ENCODE measurements around the gene P2RY1. TPM values are rescaled to one million over a fixed set of nuclear protein-coding genes. Genes with fewer than 3 reads are reported as not detected.

P2RY1 gene
- total RNA-seq, 2 donors from 2014 or later: 3.0 to 5.0 TPM

DNA sequence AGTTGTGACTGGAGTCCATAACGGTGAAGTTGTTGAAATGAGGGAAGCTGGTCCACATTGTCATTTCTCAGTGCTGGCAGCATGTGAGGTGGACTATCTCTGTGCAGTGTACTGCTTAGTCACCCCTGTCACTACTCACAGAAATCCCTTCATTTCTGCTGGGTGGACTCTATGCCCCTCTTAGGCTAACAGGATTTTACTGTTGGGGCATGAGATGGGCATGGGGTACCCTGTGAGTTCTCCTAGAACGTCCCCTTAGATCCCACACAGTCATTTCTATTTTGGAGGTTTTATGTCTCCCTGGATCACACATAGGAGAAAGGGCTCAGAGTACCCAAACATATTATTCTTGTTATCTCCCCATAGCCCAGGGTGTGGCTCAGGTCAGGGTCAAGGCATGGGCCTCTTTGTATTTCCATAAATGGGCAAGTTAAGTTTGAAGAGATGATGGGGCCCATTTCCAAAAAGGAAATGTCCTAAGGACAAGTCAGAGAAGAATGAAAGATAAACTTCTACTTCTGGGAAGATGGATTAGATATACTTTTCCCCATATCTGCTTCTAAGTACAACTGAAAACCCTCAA is 15.2 kb downstream of the P2RY1 start:
- TF ChIP-seq, protein P1, sequence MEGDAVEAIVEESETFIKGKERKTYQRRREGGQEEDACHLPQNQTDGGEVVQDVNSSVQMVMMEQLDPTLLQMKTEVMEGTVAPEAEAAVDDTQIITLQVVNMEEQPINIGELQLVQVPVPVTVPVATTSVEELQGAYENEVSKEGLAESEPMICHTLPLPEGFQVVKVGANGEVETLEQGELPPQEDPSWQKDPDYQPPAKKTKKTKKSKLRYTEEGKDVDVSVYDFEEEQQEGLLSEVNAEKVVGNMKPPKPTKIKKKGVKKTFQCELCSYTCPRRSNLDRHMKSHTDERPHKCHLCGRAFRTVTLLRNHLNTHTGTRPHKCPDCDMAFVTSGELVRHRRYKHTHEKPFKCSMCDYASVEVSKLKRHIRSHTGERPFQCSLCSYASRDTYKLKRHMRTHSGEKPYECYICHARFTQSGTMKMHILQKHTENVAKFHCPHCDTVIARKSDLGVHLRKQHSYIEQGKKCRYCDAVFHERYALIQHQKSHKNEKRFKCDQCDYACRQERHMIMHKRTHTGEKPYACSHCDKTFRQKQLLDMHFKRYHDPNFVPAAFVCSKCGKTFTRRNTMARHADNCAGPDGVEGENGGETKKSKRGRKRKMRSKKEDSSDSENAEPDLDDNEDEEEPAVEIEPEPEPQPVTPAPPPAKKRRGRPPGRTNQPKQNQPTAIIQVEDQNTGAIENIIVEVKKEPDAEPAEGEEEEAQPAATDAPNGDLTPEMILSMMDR (IDR thresholded peaks at IDR 0.05): no peak
- Histone ChIP-seq H3K4me1 (ENCODE audit: control insufficient read depth in 1 of 2, low read depth in 2 of 2) (no peaks in the 10 kb centered on the region), H3K27ac (no peak overlapping the region), H3K36me3 (no peaks in the 10 kb centered on the region), H3K9me3 (no peaks in the 10 kb centered on the region), H3K27me3 (replicated peaks; ENCODE audit: insufficient read depth) (no peaks in the 10 kb centered on the region), H3K4me3 (no peak overlapping the region)
- DNase-seq (ENCODE audit: low spot score) (no peak), ATAC-seq (ENCODE audit: insufficient number of reproducible peaks, low FRiP score, low read depth) (no peak)

DNA sequence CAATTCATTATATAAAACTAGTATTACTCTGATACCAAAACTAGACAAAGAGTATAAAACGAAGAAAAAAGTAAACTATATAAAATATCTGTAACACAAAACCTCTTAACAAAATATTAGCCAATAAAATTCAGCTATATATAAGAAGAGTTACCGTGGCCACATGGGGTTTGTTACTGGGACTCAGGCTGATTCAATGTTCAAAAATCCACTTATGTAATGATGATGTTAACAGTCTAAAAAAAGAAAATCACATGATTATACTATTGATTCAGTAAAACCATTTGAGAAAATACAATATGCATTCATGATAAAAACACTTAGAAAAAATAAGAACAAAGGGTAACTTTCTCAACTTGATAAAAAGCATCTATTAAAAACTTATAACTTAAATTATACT is 18.3 kb downstream of the P2RY1 start:
- H3K4me1 ChIP-seq (ENCODE audit: control insufficient read depth in 1 of 2, low read depth in 2 of 2): peaks cover 0 to 4% of the 10 kb centered on the region in 2 donors
- H3K27me3 ChIP-seq (replicated peaks; ENCODE audit: insufficient read depth): no peaks in the 10 kb centered on the region
- ATAC-seq (ENCODE audit: insufficient number of reproducible peaks, low FRiP score, low read depth) (no peak), DNase-seq (ENCODE audit: low spot score) (no peak)
- H3K9me3 ChIP-seq: no peaks in the 10 kb centered on the region
- H3K4me3 ChIP-seq: no peak overlapping the region
- H3K36me3 ChIP-seq: no peaks in the 10 kb centered on the region
- H3K27ac ChIP-seq: no peak overlapping the region
- TF ChIP-seq, protein P1 (IDR thresholded peaks at IDR 0.05): no peak

DNA sequence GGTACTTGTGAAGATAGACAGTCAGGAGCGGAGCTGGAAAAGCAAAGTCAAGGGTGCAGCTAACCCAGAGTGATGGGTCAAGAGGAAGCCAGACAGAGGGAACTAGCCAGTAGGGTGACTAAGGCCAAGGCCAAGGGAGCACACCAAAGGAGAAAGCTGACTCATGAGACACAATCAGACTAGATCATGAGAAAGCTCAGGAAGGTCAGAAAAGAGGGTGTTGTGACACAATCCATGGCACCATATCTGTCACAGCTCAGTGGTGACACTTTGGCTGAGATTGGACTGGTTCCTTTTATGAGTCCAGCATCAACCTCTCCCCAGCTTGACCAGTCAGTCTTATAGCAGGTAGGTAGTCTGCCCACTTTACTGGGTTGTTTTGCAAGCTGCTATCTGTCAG is 22.2 kb downstream of the P2RY1 start:
- ATAC-seq (ENCODE audit: insufficient number of reproducible peaks, low FRiP score, low read depth) (no peak), DNase-seq (ENCODE audit: low spot score) (no peak)
- Histone ChIP-seq H3K27me3 (replicated peaks; ENCODE audit: insufficient read depth) (no peaks in the 10 kb centered on the region), H3K4me3 (no peak overlapping the region), H3K9me3 (no peaks in the 10 kb centered on the region), H3K4me1 (ENCODE audit: control insufficient read depth in 1 of 2, low read depth in 2 of 2) (peaks cover 0 to 10% of the 10 kb centered on the region in 2 donors), H3K36me3 (no peaks in the 10 kb centered on the region), H3K27ac (no peak overlapping the region)
- TF ChIP-seq, protein P1 (IDR thresholded peaks at IDR 0.05): no peak

DNA sequence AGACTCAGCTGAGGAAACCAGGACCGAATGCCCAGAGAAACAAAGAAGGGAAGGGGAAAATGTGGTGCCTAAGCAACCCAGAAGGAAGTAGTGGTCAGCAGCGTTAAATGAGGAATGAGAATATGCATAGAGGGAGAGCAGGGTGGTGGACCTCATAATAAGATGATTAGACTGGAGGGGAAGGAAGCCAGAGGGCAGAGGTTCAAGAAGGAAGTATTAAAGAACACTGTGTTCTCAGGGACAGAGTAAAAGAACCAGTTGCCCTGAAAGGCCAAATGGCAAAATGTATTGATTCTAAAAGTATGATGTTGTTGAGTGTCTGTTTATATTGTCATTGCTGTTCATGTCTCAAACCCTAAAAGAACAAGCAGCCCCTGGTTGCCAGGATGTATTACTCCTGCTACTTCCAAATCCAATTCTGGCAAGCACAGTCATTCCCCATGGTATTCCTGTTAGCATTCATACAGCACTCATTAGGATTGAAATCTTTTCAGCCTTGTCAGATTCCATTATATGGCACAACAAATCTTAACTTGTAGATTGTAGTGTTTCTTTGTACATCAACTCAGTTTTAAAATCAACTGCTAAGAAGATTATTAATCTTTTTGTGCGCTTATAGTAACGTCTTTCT is 23.4 kb downstream of the P2RY1 start:
- ATAC-seq (ENCODE audit: insufficient number of reproducible peaks, low FRiP score, low read depth): no peak

DNA sequence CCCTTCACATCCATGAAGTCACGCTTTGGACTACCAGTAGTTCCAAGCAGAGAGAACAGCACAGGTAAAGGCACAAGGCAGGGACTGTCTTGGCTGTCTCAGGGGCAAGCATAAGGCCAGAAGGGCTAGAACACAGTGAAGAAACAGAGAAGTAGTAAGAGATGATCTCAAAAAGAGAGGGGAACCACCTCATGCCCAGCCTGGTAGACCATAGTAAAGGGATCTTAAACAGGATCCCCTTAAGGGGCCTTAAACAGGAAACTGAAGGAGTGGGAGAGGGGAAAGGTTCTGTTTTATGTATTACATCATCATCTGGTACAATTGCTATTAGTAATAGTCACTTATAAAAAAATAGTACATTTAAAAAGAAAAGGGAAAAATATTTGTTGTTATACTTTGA is 25.8 kb downstream of the P2RY1 start:
- Histone ChIP-seq H3K9me3 (no peaks in the 10 kb centered on the region), H3K4me1 (ENCODE audit: control insufficient read depth in 1 of 2, low read depth in 2 of 2) (peaks cover 0 to 10% of the 10 kb centered on the region in 2 donors), H3K27ac (no peak overlapping the region), H3K27me3 (replicated peaks; ENCODE audit: insufficient read depth) (no peaks in the 10 kb centered on the region), H3K36me3 (no peaks in the 10 kb centered on the region), H3K4me3 (no peak overlapping the region)
- TF ChIP-seq, protein P1 (IDR thresholded peaks at IDR 0.05): no peak
- no peak for ATAC-seq (ENCODE audit: insufficient number of reproducible peaks, low FRiP score, low read depth)
- no peak for DNase-seq (ENCODE audit: low spot score)

More for the DNA sequence above, 23.4 kb downstream of the P2RY1 start:
- DNase-seq (ENCODE audit: low spot score): no peak
- no peaks in the 10 kb centered on the region for H3K36me3 ChIP-seq
- H3K9me3 ChIP-seq: no peaks in the 10 kb centered on the region
- no peak overlapping the region for H3K27ac ChIP-seq
- H3K4me1 ChIP-seq (ENCODE audit: control insufficient read depth in 1 of 2, low read depth in 2 of 2): peaks cover 0 to 10% of the 10 kb centered on the region in 2 donors
- H3K27me3 ChIP-seq (replicated peaks; ENCODE audit: insufficient read depth): no peaks in the 10 kb centered on the region
- H3K4me3 ChIP-seq: no peak overlapping the region
- TF ChIP-seq, protein P1 (IDR thresholded peaks at IDR 0.05): no peak
